ENCODE measurements around the gene PTBP3.
"Not testable (repeated sequence)": the region's sequence is repeated elsewhere in the genome, so short reads cannot be mapped to it uniquely, and the experiment has no call there.

The PTBP3 gene

GRCh38 chr9:112371060-112371459 lies 37.6 kb upstream of the PTBP3 start:
- TF ChIP-seq JUND (IDR thresholded peaks at IDR 0.05; ENCODE audit: low read depth), result no peak
- no peak for DNase-seq (ENCODE audit: low read depth in 1 of 2, low spot score in 1 of 2)
- in situ Hi-C loops (cut with HindIII; ENCODE audit: low pct_unique_long_range_greater_than_20kb, low sequenced_read_pairs), result no loop called here

GRCh38 chr9:112369817-112370216 lies 36.4 kb upstream of the PTBP3 start:
- no peak for DNase-seq (ENCODE audit: low read depth in 1 of 2, low spot score in 1 of 2)
- no peak for TF ChIP-seq JUND (IDR thresholded peaks at IDR 0.05; ENCODE audit: low read depth)
- in situ Hi-C loops (cut with HindIII; ENCODE audit: low pct_unique_long_range_greater_than_20kb, low sequenced_read_pairs), result no loop called here

- no peak for TF ChIP-seq JUND (IDR thresholded peaks at IDR 0.05; ENCODE audit: low read depth)
- in situ Hi-C loops (cut with HindIII; ENCODE audit: low pct_unique_long_range_greater_than_20kb, low sequenced_read_pairs), result no loop called here
- DNase-seq (ENCODE audit: low read depth in 1 of 2, low spot score in 1 of 2), result no peak
These were observed 34.0 kb upstream of the PTBP3 start for GRCh38 chr9:112367465-112367864.

- in situ Hi-C loops (cut with HindIII; ENCODE audit: low pct_unique_long_range_greater_than_20kb, low sequenced_read_pairs), result no loop called here
- peak in 1 of 2 experiments; percentile 37 for DNase-seq (ENCODE audit: low read depth in 1 of 2, low spot score in 1 of 2)
- TF ChIP-seq JUND (IDR thresholded peaks at IDR 0.05; ENCODE audit: low read depth), result no peak
These were observed 33.2 kb upstream of the PTBP3 start for GRCh38 chr9:112366591-112366990.

GRCh38 chr9:112365257-112365656 lies 31.8 kb upstream of the PTBP3 start:
- in situ Hi-C loops (cut with HindIII; ENCODE audit: low pct_unique_long_range_greater_than_20kb, low sequenced_read_pairs); DNase-seq (ENCODE audit: low read depth in 1 of 2, low spot score in 1 of 2): not testable (repeated sequence)

GRCh38 chr9:112364761-112365160 lies 31.3 kb upstream of the PTBP3 start:
- TF ChIP-seq JUND (IDR thresholded peaks at IDR 0.05; ENCODE audit: low read depth), result no peak
- DNase-seq (ENCODE audit: low read depth in 1 of 2, low spot score in 1 of 2), result no peak
- in situ Hi-C loops (cut with HindIII; ENCODE audit: low pct_unique_long_range_greater_than_20kb, low sequenced_read_pairs), result no loop called here

GRCh38 chr9:112361601-112362000 lies 28.2 kb upstream of the PTBP3 start:
- peak in 1 of 2 experiments; percentile 67 for DNase-seq (ENCODE audit: low read depth in 1 of 2, low spot score in 1 of 2)
- in situ Hi-C loops (cut with HindIII; ENCODE audit: low pct_unique_long_range_greater_than_20kb, low sequenced_read_pairs), result no loop called here
- TF ChIP-seq JUND (IDR thresholded peaks at IDR 0.05; ENCODE audit: low read depth), result no peak

GRCh38 chr9:112360047-112360804 lies 26.8 kb upstream of the PTBP3 start:
- no peak for DNase-seq (ENCODE audit: low read depth in 1 of 2, low spot score in 1 of 2)
- in situ Hi-C loops (cut with HindIII; ENCODE audit: low pct_unique_long_range_greater_than_20kb, low sequenced_read_pairs), result no loop called here
- no peak for TF ChIP-seq JUND (IDR thresholded peaks at IDR 0.05; ENCODE audit: low read depth)

GRCh38 chr9:112355427-112355897 lies 22.0 kb upstream of the PTBP3 start:
- in situ Hi-C loops (cut with HindIII; ENCODE audit: low pct_unique_long_range_greater_than_20kb, low sequenced_read_pairs), result no loop called here
- no peak for DNase-seq (ENCODE audit: low read depth in 1 of 2, low spot score in 1 of 2)
- TF ChIP-seq JUND (IDR thresholded peaks at IDR 0.05; ENCODE audit: low read depth), result no peak

GRCh38 chr9:112354081-112354743 lies 20.8 kb upstream of the PTBP3 start:
- no peak for TF ChIP-seq JUND (IDR thresholded peaks at IDR 0.05; ENCODE audit: low read depth)
- no peak for DNase-seq (ENCODE audit: low read depth in 1 of 2, low spot score in 1 of 2)
- in situ Hi-C loops (cut with HindIII; ENCODE audit: low pct_unique_long_range_greater_than_20kb, low sequenced_read_pairs), result no loop called here

- no peak for TF ChIP-seq JUND (IDR thresholded peaks at IDR 0.05; ENCODE audit: low read depth)
- in situ Hi-C loops (cut with HindIII; ENCODE audit: low pct_unique_long_range_greater_than_20kb, low sequenced_read_pairs), result no loop called here
- DNase-seq (ENCODE audit: low read depth in 1 of 2, low spot score in 1 of 2), result peak in 1 of 2 experiments; percentile 64
These were observed 18.8 kb upstream of the PTBP3 start for GRCh38 chr9:112352209-112352608.

GRCh38 chr9:112351184-112351583 lies 17.8 kb upstream of the PTBP3 start:
- in situ Hi-C loops (cut with HindIII; ENCODE audit: low pct_unique_long_range_greater_than_20kb, low sequenced_read_pairs), result no loop called here
- no peak for TF ChIP-seq JUND (IDR thresholded peaks at IDR 0.05; ENCODE audit: low read depth)
- DNase-seq (ENCODE audit: low read depth in 1 of 2, low spot score in 1 of 2), result no peak

- DNase-seq (ENCODE audit: low read depth in 1 of 2, low spot score in 1 of 2), result no peak
- in situ Hi-C loops (cut with HindIII; ENCODE audit: low pct_unique_long_range_greater_than_20kb, low sequenced_read_pairs), result no loop called here
- TF ChIP-seq JUND (IDR thresholded peaks at IDR 0.05; ENCODE audit: low read depth), result no peak
These were observed 15.6 kb upstream of the PTBP3 start for GRCh38 chr9:112349008-112349333.
